ENCODE results near the gene PIRT. TPM values are rescaled to one million over a fixed set of nuclear protein-coding genes. Genes with fewer than 3 reads are reported as not detected.
A peak's percentile ranks its signal among the peaks of the same experiment; 100 is the strongest.

Gene PIRT
- polyA plus RNA-seq, 1 donor, result 6.5 TPM

- Histone ChIP-seq H3K4me1 (ENCODE audit: control insufficient read depth, insufficient read depth, low read length) (peaks cover 58% of the 10 kb centered on the region), H3K36me3 (ENCODE audit: control insufficient read depth, insufficient read depth, low read length) (peaks cover 8% of the 10 kb centered on the region), H3K9me3 (ENCODE audit: control insufficient read depth, low read depth, low read length) (no peaks in the 10 kb centered on the region), H3K4me3 (ENCODE audit: low read length) (no peak overlapping the region), H3K27ac (ENCODE audit: low read length) (no peak overlapping the region), H3K27me3 (ENCODE audit: control insufficient read depth, insufficient read depth, low read length) (no peaks in the 10 kb centered on the region)
- DNase-seq, result peak in 1 of 2 donors; percentile 35
- no CpG with 5 or more reads among the region's 9 CpGs for WGBS (ENCODE audit: insufficient coverage, low lambda C conversion rate)
These were observed 47.1 kb downstream of the PIRT start for GRCh38 chr17:10790491-10791401.

GRCh38 chr17:10789694-10790271, 48.1 kb downstream of the PIRT start:
- peak overlapping the region; percentile 40 for H3K27ac ChIP-seq (ENCODE audit: low read length)

GRCh38 chr17:10787306-10788045, 50.4 kb downstream of the PIRT start:
- peaks cover 47% of the 10 kb centered on the region for H3K4me1 ChIP-seq (ENCODE audit: control insufficient read depth, insufficient read depth, low read length)
- peak overlapping the region; percentile 85 for H3K27ac ChIP-seq (ENCODE audit: low read length)
- DNase-seq, result peak in 1 of 2 donors; percentile 63
- no peaks in the 10 kb centered on the region for H3K9me3 ChIP-seq (ENCODE audit: control insufficient read depth, low read depth, low read length)
- H3K36me3 ChIP-seq (ENCODE audit: control insufficient read depth, insufficient read depth, low read length), result no peaks in the 10 kb centered on the region
- H3K4me3 ChIP-seq (ENCODE audit: low read length), result no peak overlapping the region
- H3K27me3 ChIP-seq (ENCODE audit: control insufficient read depth, insufficient read depth, low read length), result no peaks in the 10 kb centered on the region
- WGBS (ENCODE audit: insufficient coverage, low lambda C conversion rate), result no CpG with 5 or more reads among the region's 5 CpGs

More at GRCh38 chr17:10789694-10790271, 48.1 kb downstream of the PIRT start:
- DNase-seq, result peak in 1 of 2 donors; percentile 39
- Histone ChIP-seq H3K4me1 (ENCODE audit: control insufficient read depth, insufficient read depth, low read length) (peaks cover 65% of the 10 kb centered on the region), H3K36me3 (ENCODE audit: control insufficient read depth, insufficient read depth, low read length) (no peaks in the 10 kb centered on the region), H3K4me3 (ENCODE audit: low read length) (no peak overlapping the region), H3K9me3 (ENCODE audit: control insufficient read depth, low read depth, low read length) (no peaks in the 10 kb centered on the region), H3K27me3 (ENCODE audit: control insufficient read depth, insufficient read depth, low read length) (no peaks in the 10 kb centered on the region)
- 50% methylated on average over 2 of the region's 4 CpGs for WGBS (ENCODE audit: insufficient coverage, low lambda C conversion rate)

- DNase-seq, result peak in 1 of 2 donors; percentile 55
- no peaks in the 10 kb centered on the region for H3K27me3 ChIP-seq (ENCODE audit: control insufficient read depth, insufficient read depth, low read length)
- H3K4me3 ChIP-seq (ENCODE audit: low read length), result no peak overlapping the region
- no CpG with 5 or more reads among the region's 2 CpGs for WGBS (ENCODE audit: insufficient coverage, low lambda C conversion rate)
- peaks cover 39% of the 10 kb centered on the region for H3K4me1 ChIP-seq (ENCODE audit: control insufficient read depth, insufficient read depth, low read length)
- no peaks in the 10 kb centered on the region for H3K36me3 ChIP-seq (ENCODE audit: control insufficient read depth, insufficient read depth, low read length)
- peak overlapping the region; percentile 85 for H3K27ac ChIP-seq (ENCODE audit: low read length)
- no peaks in the 10 kb centered on the region for H3K9me3 ChIP-seq (ENCODE audit: control insufficient read depth, low read depth, low read length)
These were observed 52.6 kb downstream of the PIRT start for GRCh38 chr17:10785295-10785694.

- 100% methylated on average over 1 of the region's 2 CpGs for WGBS (ENCODE audit: insufficient coverage, low lambda C conversion rate)
- Histone ChIP-seq H3K27ac (ENCODE audit: low read length) (no peak overlapping the region), H3K36me3 (ENCODE audit: control insufficient read depth, insufficient read depth, low read length) (no peaks in the 10 kb centered on the region), H3K4me1 (ENCODE audit: control insufficient read depth, insufficient read depth, low read length) (peaks cover 16% of the 10 kb centered on the region), H3K4me3 (ENCODE audit: low read length) (no peak overlapping the region), H3K27me3 (ENCODE audit: control insufficient read depth, insufficient read depth, low read length) (no peaks in the 10 kb centered on the region), H3K9me3 (ENCODE audit: control insufficient read depth, low read depth, low read length) (peaks cover 7% of the 10 kb centered on the region)
- DNase-seq, result no peak
These were observed 58.3 kb downstream of the PIRT start for GRCh38 chr17:10779609-10780008.

- peak in 1 of 2 donors; percentile 50 for DNase-seq
- peaks cover 16% of the 10 kb centered on the region for H3K4me1 ChIP-seq (ENCODE audit: control insufficient read depth, insufficient read depth, low read length)
- peaks cover 7% of the 10 kb centered on the region for H3K9me3 ChIP-seq (ENCODE audit: control insufficient read depth, low read depth, low read length)
- no peaks in the 10 kb centered on the region for H3K27me3 ChIP-seq (ENCODE audit: control insufficient read depth, insufficient read depth, low read length)
- H3K36me3 ChIP-seq (ENCODE audit: control insufficient read depth, insufficient read depth, low read length), result no peaks in the 10 kb centered on the region
- H3K27ac ChIP-seq (ENCODE audit: low read length), result peak overlapping the region; percentile 80
- no peak overlapping the region for H3K4me3 ChIP-seq (ENCODE audit: low read length)
- WGBS (ENCODE audit: insufficient coverage, low lambda C conversion rate), result 18% methylated on average over 2 of the region's 6 CpGs
These were observed 60.0 kb downstream of the PIRT start for GRCh38 chr17:10777890-10778289.

- WGBS (ENCODE audit: insufficient coverage, low lambda C conversion rate), result 70% methylated on average over 2 of the region's 11 CpGs
- H3K27ac ChIP-seq (ENCODE audit: low read length), result peak overlapping the region; percentile 80
- no peaks in the 10 kb centered on the region for H3K36me3 ChIP-seq (ENCODE audit: control insufficient read depth, insufficient read depth, low read length)
- peaks cover 16% of the 10 kb centered on the region for H3K4me1 ChIP-seq (ENCODE audit: control insufficient read depth, insufficient read depth, low read length)
- DNase-seq, result no peak
- peaks cover 7% of the 10 kb centered on the region for H3K9me3 ChIP-seq (ENCODE audit: control insufficient read depth, low read depth, low read length)
- no peak overlapping the region for H3K4me3 ChIP-seq (ENCODE audit: low read length)
- H3K27me3 ChIP-seq (ENCODE audit: control insufficient read depth, insufficient read depth, low read length), result no peaks in the 10 kb centered on the region
These were observed 60.6 kb downstream of the PIRT start for GRCh38 chr17:10777131-10777807.

- H3K27ac ChIP-seq (ENCODE audit: low read length), result peak overlapping the region; percentile 80
These were observed 61.5 kb downstream of the PIRT start for GRCh38 chr17:10776381-10776780.

GRCh38 chr17:10775740-10776356, 62.0 kb downstream of the PIRT start:
- Histone ChIP-seq H3K4me3 (ENCODE audit: low read length) (no peak overlapping the region), H3K27me3 (ENCODE audit: control insufficient read depth, insufficient read depth, low read length) (no peaks in the 10 kb centered on the region), H3K4me1 (ENCODE audit: control insufficient read depth, insufficient read depth, low read length) (peaks cover 16% of the 10 kb centered on the region), H3K27ac (ENCODE audit: low read length) (peak overlapping the region; percentile 80), H3K9me3 (ENCODE audit: control insufficient read depth, low read depth, low read length) (peaks cover 7% of the 10 kb centered on the region), H3K36me3 (ENCODE audit: control insufficient read depth, insufficient read depth, low read length) (no peaks in the 10 kb centered on the region)
- DNase-seq, result peak; percentile 61 to 86
- WGBS (ENCODE audit: insufficient coverage, low lambda C conversion rate), result 16% methylated on average over 3 of the region's 5 CpGs

More at GRCh38 chr17:10776381-10776780, 61.5 kb downstream of the PIRT start:
- no CpG with 5 or more reads among the region's 2 CpGs for WGBS (ENCODE audit: insufficient coverage, low lambda C conversion rate)
- no peaks in the 10 kb centered on the region for H3K36me3 ChIP-seq (ENCODE audit: control insufficient read depth, insufficient read depth, low read length)
- peaks cover 7% of the 10 kb centered on the region for H3K9me3 ChIP-seq (ENCODE audit: control insufficient read depth, low read depth, low read length)
- H3K4me1 ChIP-seq (ENCODE audit: control insufficient read depth, insufficient read depth, low read length), result peaks cover 16% of the 10 kb centered on the region
- no peaks in the 10 kb centered on the region for H3K27me3 ChIP-seq (ENCODE audit: control insufficient read depth, insufficient read depth, low read length)
- DNase-seq, result no peak
- H3K4me3 ChIP-seq (ENCODE audit: low read length), result no peak overlapping the region
